Mucosa of rectum (tissue), 2 donors: ENCODE results near the gene EEA1.

ENCODE experiments used
- H3K27ac ChIP-seq, 2 donors: one replicate each; pipeline ENCODE4 v1.7.0; 2013; ENCODE audit warnings: inconsistent platforms in 2 of 2, low read depth in 2 of 2, low read length in 2 of 2
- H3K27me3 ChIP-seq, 2 donors: one replicate each; pipeline ENCODE4 v1.7.0; 2013; ENCODE audit warnings: low read length in 2 of 2; ENCODE audit not compliant: control insufficient read depth in 2 of 2, insufficient read depth in 2 of 2
- H3K36me3 ChIP-seq, 2 donors: one replicate each; pipeline ENCODE4 v1.7.0; 2013; ENCODE audit warnings: low read length in 2 of 2; ENCODE audit not compliant: control insufficient read depth in 2 of 2, insufficient read depth in 2 of 2
- H3K4me1 ChIP-seq, 2 donors: one replicate each; pipeline ENCODE4 v1.7.0; 2013; ENCODE audit warnings: low read length in 2 of 2, mild to moderate bottlenecking in 1 of 2; ENCODE audit not compliant: control insufficient read depth in 2 of 2, insufficient read depth in 2 of 2
- H3K4me3 ChIP-seq, 2 donors: one replicate each; pipeline ENCODE4 v1.7.0; 2013; ENCODE audit warnings: low read length in 2 of 2
- H3K9ac ChIP-seq, 2 donors: one replicate each; pipeline ENCODE4 v1.7.0; 2013; ENCODE audit warnings: low read length in 2 of 2, low read depth in 1 of 2, mild to moderate bottlenecking in 1 of 2
- H3K9me3 ChIP-seq, 2 donors: one replicate each; pipeline ENCODE4 v1.7.0; 2013; ENCODE audit warnings: low read length in 2 of 2; ENCODE audit not compliant: control insufficient read depth in 2 of 2
- donor health status: healthy.
- donor health status: Normal muscosa, but diverticular disease.

The EEA1 gene

GRCh38 chr12:92745856-92746550 is 183.1 kb downstream of the EEA1 start:
- Histone ChIP-seq H3K27me3 (no peaks in the 10 kb centered on the region), H3K36me3 (no peaks in the 10 kb centered on the region), H3K4me1 (no peaks in the 10 kb centered on the region), H3K4me3 (no peak overlapping the region), H3K27ac (no peak overlapping the region), H3K9ac (no peak overlapping the region), H3K9me3 (no peaks in the 10 kb centered on the region)

GRCh38 chr12:92743026-92743425 is 186.1 kb downstream of the EEA1 start:
- Histone ChIP-seq H3K27ac (no peak overlapping the region), H3K9ac (no peak overlapping the region), H3K4me1 (no peaks in the 10 kb centered on the region), H3K36me3 (no peaks in the 10 kb centered on the region), H3K27me3 (no peaks in the 10 kb centered on the region), H3K9me3 (no peaks in the 10 kb centered on the region), H3K4me3 (no peak overlapping the region)

GRCh38 chr12:92740411-92740810 is 188.7 kb downstream of the EEA1 start:
- no peaks in the 10 kb centered on the region for H3K4me1 ChIP-seq
- H3K36me3 ChIP-seq = no peaks in the 10 kb centered on the region
- no peak overlapping the region for H3K9ac ChIP-seq
- no peaks in the 10 kb centered on the region for H3K27me3 ChIP-seq
- H3K4me3 ChIP-seq = no peak overlapping the region
- no peaks in the 10 kb centered on the region for H3K9me3 ChIP-seq
- no peak overlapping the region for H3K27ac ChIP-seq

- H3K36me3 ChIP-seq = no peaks in the 10 kb centered on the region
- peaks cover 2% of the 10 kb centered on the region in 2 donors for H3K4me1 ChIP-seq
- no peaks in the 10 kb centered on the region for H3K27me3 ChIP-seq
- H3K4me3 ChIP-seq = no peak overlapping the region
- H3K9me3 ChIP-seq = no peaks in the 10 kb centered on the region
- H3K27ac ChIP-seq = no peak overlapping the region
- H3K9ac ChIP-seq = no peak overlapping the region
Observed at GRCh38 chr12:92739113-92739512, 190.0 kb downstream of the EEA1 start.

GRCh38 chr12:92737855-92738850 is 190.9 kb downstream of the EEA1 start:
- Histone ChIP-seq H3K4me1 (peaks cover 2% of the 10 kb centered on the region in 2 donors), H3K4me3 (no peak overlapping the region), H3K9me3 (no peaks in the 10 kb centered on the region), H3K36me3 (no peaks in the 10 kb centered on the region), H3K9ac (no peak overlapping the region), H3K27ac (no peak overlapping the region), H3K27me3 (no peaks in the 10 kb centered on the region)

GRCh38 chr12:92736605-92737004 is 192.5 kb downstream of the EEA1 start:
- Histone ChIP-seq H3K9ac (no peak overlapping the region), H3K4me1 (peaks cover 2% of the 10 kb centered on the region in 2 donors), H3K27me3 (no peaks in the 10 kb centered on the region), H3K36me3 (no peaks in the 10 kb centered on the region), H3K4me3 (no peak overlapping the region), H3K9me3 (no peaks in the 10 kb centered on the region), H3K27ac (no peak overlapping the region)

- Histone ChIP-seq H3K4me3 (no peak overlapping the region), H3K36me3 (no peaks in the 10 kb centered on the region)
Observed at GRCh38 chr12:92735131-92735721, 193.9 kb downstream of the EEA1 start.

GRCh38 chr12:92733661-92734060 is 195.4 kb downstream of the EEA1 start:
- Histone ChIP-seq H3K9ac (no peak overlapping the region), H3K27me3 (no peaks in the 10 kb centered on the region), H3K4me1 (peaks cover 2% of the 10 kb centered on the region in 2 donors), H3K36me3 (no peaks in the 10 kb centered on the region), H3K4me3 (no peak overlapping the region), H3K27ac (no peak overlapping the region), H3K9me3 (no peaks in the 10 kb centered on the region)

More at GRCh38 chr12:92735131-92735721, 193.9 kb downstream of the EEA1 start:
- peaks cover 2% of the 10 kb centered on the region in 2 donors for H3K4me1 ChIP-seq
- no peak overlapping the region for H3K9ac ChIP-seq
- no peaks in the 10 kb centered on the region for H3K27me3 ChIP-seq
- H3K27ac ChIP-seq = peak overlapping the region in 1 of 2 donors; percentile 53
- no peaks in the 10 kb centered on the region for H3K9me3 ChIP-seq

- H3K27me3 ChIP-seq = no peaks in the 10 kb centered on the region
- no peaks in the 10 kb centered on the region for H3K9me3 ChIP-seq
- H3K4me1 ChIP-seq = peaks cover 2% of the 10 kb centered on the region in 2 donors
- no peak overlapping the region for H3K27ac ChIP-seq
- H3K4me3 ChIP-seq = no peak overlapping the region
- H3K9ac ChIP-seq = no peak overlapping the region
- H3K36me3 ChIP-seq = no peaks in the 10 kb centered on the region
Observed at GRCh38 chr12:92733181-92733580, 195.9 kb downstream of the EEA1 start.

GRCh38 chr12:92732716-92733115 is 196.4 kb downstream of the EEA1 start:
- Histone ChIP-seq H3K4me1 (peaks cover 2% of the 10 kb centered on the region in 2 donors), H3K36me3 (no peaks in the 10 kb centered on the region), H3K9ac (no peak overlapping the region)

More at GRCh38 chr12:92732716-92733115, 196.4 kb downstream of the EEA1 start:
- Histone ChIP-seq H3K27me3 (no peaks in the 10 kb centered on the region), H3K27ac (no peak overlapping the region), H3K9me3 (no peaks in the 10 kb centered on the region), H3K4me3 (no peak overlapping the region)
